Muscle of arm (tissue), 12 donors: ENCODE results near the gene NRARP. TPM values are rescaled to one million over a fixed set of nuclear protein-coding genes. Genes with fewer than 3 reads are reported as not detected.

Source experiments
- DNase-seq: peaks from one replicate; pipeline ENCODE4 v3.0.0-alpha.2; 2013
- polyA plus RNA-seq, 12 donors: library from polyadenylated mRNA; unstranded; fragments of 120-200 nt; gene quantifications; one replicate each; pipeline ENCODE4 v1.2.1, GENCODE V29; 2013; ENCODE audit not compliant: insufficient read length in 12 of 12

The NRARP gene
- polyA plus RNA-seq, 12 donors, result 2.6 to 28.7 (median 4.3) TPM; not detected in 1

GRCh38 chr9:137325124-137325523 is 23.1 kb upstream of the NRARP start:
- no peak for DNase-seq

DNA sequence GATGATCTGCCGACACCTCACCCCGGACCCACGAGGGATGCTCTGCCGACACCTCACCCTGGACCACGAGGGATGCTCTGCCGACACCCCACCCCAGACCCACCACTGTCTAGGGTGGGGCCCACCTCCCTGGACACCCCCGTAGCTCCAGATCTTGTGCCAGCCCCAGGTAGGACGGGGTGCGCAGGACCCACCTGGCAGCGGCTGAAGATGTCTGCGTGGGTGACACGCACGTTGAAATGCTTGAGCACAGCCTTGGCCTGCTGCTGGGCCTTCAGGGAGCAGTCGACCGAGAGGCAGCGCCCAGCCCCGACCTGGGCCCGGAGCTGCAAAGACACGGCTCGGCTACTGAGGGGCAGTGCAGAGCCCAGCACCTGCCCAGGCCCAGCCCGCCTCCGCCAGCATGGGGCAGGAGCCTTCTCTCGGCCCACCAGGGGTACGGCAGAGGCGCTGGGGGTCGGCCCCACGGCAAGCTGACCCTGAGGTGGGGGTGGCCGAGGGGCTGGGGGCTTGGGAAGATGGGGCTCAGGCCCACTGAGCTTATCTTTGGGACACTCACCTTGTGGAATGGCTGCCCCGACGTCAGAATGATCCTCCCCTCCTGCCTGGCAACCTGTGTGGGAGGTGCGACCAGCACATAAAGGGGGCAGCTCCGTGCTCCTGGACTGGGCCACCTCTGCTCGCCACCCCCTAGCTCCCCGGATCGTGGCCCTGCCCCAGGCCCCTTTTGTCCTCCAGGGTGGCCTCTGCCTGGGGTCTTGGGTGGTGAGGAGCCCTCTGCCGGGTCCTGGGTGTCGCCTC is 21.7 kb upstream of the NRARP start:
- no peak for DNase-seq

DNA sequence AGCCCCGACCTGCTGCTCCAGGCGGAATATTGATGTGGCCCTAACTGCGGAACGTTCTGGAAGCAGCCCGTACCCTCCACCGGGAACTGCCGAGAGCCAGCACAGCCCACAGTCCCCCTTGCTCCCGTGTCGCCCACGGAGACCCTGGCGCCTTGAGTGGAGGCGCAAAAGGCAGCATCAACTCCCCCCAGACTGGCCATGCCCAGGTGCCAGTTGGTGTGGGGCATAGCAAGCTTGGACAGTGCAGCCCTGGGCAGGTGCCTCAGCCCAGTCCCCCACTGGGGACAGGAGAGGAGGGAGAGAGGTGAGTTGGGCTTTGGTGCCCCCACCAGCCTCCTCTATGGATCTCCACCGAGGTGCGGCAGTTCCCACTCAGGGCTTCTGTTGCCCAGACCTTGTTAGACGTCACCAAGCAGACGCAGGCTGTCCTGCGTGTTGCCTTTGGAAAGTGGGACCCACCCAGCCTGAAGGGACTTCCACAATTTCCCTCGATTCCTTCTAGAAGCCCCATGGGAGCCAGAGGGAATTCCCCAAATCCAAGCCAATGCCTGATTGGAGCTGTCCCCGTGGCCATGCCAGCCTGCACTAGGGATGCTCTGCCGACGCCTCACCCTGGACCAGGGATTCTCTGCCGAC is 19.8 kb upstream of the NRARP start:
- no peak for DNase-seq

DNA sequence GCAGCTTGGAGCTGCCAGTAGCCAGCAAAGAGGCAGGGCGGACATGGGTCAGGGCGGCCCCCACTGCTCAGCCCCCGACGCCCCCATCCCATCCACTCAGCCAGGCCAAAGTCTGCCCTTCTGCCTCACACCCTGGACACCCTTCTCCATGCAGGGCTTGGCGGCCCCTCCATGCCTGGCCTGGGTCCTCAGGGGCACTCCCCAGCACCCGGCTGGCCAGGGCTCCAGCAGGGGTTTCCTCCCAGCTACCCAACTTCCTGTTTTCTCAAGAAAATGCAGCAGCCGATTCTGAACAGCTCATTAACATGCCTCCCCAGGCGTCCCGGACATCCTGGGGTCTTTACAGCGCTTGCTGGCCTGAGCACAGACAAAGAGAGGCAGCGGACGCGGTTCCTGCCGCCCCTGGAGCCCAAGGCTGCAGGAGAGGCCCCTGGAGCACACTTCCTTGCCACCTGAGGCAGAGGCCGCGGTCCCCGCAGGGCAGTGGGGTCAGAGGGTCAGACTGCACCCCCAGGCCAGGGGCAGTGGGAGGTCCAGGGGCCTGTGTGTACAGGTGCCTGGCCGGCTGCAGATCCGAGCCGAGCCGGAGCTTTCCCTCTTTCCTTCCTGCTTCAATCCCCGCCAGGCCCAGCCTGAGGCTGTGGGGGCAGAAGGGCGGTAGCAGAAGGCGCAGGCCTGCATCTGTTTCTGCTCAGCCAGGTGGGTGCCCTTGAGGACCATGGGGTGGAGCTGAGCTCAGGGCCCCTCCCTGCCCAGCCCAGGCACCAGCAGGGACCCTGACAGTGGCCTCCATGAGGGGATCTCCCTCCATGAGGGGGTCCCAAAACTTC is 18.7 kb upstream of the NRARP start:
- no peak for DNase-seq

DNA sequence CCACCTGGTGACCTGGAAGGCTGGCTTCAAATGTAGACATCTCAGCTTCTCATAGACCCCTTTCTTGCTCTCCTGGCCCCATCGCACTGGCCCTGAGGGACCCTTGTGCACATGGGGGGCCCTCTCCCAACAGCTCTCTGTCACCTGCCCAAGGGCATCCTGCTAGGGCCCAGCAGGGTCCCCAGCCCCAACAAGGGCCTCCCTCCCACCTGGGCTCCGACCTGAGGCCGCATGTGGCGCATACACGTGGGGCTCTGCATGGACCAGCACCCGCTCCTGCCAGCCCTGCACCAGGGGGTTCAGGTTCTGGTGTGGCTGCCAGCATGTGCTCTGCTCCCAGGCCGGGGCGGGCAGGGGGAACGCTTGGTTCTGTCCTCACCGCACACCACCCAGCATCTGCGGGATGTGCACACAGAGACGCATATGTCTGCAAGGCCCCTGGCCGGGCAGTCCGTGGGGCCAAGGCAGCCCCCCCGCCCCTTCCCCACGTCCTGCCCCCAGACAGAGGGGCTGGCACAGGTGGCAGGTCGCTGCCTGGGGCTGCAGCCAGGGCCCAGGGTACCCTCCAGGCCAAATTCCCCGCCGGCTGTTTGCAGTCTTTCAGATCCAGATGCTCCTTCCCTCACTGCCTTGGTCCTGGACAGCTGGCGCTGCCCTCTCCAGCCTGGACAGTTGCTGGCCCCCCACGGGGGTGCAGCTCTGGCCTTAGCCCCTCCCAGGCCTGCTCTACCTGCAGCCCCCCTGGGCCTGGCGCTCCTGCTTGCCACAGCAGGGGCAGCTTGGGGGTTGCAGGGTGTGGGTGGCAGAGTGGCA is 17.9 kb upstream of the NRARP start:
- no peak for DNase-seq

- DNase-seq, result no peak
Observed at GRCh38 chr9:137319011-137319738, 17.1 kb upstream of the NRARP start.

GRCh38 chr9:137318602-137319001 is 16.5 kb upstream of the NRARP start:
- DNase-seq, result no peak

DNA sequence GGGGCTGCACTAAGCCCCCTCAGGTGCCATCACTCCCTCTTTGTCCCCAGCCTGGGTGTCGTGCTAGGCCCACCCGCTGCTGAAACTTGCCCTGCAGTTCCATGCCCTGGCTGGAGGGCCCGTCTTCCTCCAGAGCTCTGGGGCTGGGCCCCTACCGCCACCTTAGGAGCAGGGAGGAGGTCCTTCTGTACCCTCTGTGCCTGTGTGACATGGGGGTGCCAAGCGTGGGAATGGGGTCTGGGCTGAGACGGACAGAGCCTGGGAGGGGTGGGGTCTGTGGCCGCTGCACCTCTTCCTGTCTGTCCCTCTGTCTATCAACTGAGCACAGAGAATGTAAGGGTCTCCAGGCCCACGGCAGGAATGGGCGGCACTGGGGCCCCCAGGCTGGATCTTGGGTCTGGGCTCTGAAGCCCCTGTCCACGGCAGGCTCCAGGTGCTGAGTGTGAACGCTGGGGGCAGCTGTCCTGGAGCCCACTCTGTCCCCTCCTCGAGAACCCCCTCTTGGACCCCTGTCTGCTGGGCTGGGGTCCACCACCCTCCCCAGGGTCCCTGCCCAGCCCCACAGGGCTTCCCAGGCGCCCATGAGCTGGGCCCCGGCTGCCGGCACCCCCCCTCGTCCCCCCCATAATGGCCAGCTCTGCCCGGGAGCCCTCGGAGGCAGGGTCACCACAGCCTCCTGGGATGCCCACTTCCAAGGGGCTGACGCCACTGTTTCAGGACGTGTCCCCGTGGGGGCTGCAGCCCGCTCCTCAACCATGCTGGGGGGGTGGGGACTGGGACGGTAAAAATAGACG is 15.8 kb upstream of the NRARP start:
- no peak for DNase-seq

DNA sequence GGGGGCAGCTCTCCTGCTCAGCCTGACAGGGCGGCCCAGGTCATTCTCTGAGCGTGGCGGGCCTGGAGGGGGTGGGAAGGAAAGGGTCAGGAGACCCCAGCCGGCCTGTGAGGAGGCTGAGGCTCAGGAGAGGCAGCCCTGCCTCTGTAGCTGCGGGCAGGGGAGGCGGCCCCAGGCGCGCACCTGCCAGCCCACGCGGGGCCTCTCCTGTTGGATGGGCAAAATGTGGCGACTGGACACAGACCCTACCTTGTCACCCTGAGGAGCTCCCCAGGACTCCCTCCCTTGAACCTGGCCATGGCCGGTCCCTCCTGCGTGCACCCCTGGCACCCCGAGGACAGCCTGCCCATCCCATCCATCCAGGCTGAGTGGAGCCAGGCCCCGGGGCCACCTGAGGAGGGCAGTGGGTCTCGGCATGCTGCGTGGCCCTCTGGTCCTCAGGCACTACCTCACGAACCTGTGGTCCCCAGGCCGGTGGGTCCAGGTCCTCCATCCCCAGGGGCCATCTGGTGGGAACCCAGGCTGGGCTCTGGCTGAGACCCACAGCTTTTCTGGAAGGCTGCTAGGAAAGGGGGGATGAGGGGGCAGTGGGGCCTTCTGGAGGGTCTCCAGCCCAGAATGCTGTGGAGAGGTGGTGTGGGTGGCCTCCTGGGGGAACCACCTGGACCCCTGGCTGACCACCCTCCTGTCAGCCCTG is 15.1 kb upstream of the NRARP start:
- no peak for DNase-seq

- no peak for DNase-seq
Observed at GRCh38 chr9:137316012-137316981, 14.2 kb upstream of the NRARP start.

GRCh38 chr9:137315581-137316011 is 13.5 kb upstream of the NRARP start:
- DNase-seq, result no peak

- no peak for DNase-seq
Observed at GRCh38 chr9:137314561-137315560, 12.8 kb upstream of the NRARP start.

DNA sequence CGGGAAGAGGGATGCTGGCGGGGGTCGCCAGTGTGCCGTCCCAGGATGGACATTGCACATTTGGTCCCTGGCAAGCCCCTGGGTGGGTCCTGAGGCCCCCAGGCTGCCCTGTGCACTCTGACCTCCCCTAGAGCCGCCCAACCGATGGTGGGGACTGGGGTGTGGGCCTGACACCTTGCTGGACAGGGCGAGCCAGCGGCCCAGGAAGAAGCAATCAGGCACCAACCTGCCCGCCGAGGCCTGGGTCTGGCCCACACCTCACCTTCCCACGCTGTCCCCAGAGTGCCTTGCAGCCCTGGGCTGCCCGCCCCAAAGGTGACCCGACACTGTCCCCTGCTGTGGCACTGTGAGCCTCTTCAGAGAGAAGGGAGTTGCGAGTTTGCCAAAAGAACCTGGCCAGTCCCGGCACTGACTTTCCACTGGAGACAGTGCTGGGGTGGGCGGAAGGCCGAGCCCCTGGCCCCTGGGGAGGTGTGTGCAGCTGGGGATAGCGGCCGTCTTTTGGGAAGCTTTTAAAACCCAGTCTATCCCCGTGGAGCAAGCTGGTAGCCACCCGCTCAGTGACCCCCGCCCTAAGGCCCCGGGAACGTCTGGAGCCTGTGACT is 12.0 kb upstream of the NRARP start:
- DNase-seq, result no peak

GRCh38 chr9:137313326-137313936 is 11.4 kb upstream of the NRARP start:
- DNase-seq, result no peak

DNA sequence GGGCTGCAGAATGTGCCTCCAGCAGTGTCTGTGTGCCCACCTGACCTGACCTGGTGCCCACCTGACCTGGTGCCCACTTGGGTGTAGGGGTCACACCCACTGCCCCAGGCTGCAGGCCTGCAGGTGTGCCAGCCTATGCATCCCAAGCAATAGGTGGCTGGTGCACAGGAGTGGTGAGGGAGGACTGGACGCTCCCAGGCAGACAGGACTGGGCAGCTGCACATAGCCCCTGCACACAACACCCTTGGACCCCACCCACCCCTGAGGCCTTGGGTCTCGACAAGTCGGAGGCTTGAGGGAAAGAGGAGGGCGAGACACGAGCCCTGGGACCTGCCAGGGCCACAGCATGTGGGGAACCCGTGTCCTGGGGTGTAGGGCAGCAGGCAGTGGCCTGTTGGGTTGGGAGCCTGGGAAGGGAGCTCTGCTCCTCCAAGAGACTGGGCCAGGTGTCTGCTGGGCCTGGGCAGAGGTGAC is 10.8 kb upstream of the NRARP start:
- no peak for DNase-seq
